HUES48 (cell line): ENCODE data around the gene TERT.

Experiments used
- H3K27ac ChIP-seq: one replicate; pipeline ENCODE4 v1.7.0; 2013; ENCODE audit warnings: low read depth, low read length, inconsistent platforms
- H3K27me3 ChIP-seq: 2 replicates; pipeline ENCODE4 v1.6.1; 2013; ENCODE audit warnings: mild to moderate bottlenecking, low read length; ENCODE audit not compliant: control insufficient read depth, insufficient read depth
- H3K36me3 ChIP-seq: 2 replicates; pipeline ENCODE4 v1.6.1; 2013; ENCODE audit warnings: low read length; ENCODE audit not compliant: control insufficient read depth, insufficient read depth
- H3K4me1 ChIP-seq: 2 replicates; pipeline ENCODE4 v1.6.1; 2013; ENCODE audit warnings: mild to moderate bottlenecking, low read length; ENCODE audit not compliant: control insufficient read depth, insufficient read depth
- H3K4me3 ChIP-seq: 2 replicates; pipeline ENCODE4 v1.5.1; 2013; ENCODE audit warnings: mild to moderate bottlenecking, low read depth, low read length
- H3K9ac ChIP-seq: 2 replicates; pipeline ENCODE4 v1.6.1; 2013; ENCODE audit warnings: mild to moderate bottlenecking, low read depth, low read length, moderate library complexity
- H3K9me3 ChIP-seq: 2 replicates; pipeline ENCODE4 v1.6.1; 2013; ENCODE audit warnings: low read length; ENCODE audit not compliant: control insufficient read depth, insufficient read depth

Gene TERT

DNA sequence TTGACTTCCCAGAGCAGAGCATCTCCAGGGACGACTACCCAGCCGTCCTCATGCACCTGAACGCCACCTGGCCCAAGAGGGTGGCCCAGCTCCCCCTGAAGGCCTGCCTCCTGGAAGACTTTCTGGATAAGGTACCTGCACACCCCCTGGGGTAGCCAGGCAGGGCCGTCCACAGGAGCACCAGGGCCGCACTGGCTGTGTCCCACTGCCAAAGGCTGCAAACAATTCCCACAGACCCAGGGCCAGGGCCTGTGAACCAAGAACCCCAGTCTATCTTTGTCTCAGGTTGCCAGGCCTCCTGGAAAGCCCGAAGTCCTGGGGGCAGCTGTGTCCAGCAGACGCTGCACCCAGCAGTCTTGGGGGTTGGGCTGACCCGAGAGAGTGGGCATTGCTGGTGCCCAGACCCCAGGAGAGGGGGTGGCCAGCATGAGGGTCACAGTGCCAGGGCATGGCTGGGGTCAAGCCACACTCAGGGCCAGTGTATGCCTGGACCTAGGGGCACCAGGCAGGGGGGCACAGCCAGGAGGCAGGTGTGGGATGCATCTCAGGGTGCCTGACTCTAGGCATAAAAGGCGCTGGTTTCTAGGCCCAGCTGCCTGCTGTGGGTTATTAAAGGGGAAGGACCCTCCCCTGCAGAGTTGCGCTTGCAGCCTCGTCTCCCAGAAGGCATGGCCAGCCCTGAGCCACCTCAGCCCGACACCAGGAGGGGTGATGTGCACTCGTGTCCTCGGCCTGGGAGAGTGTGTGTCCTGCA is 52.0 kb downstream of the TERT start:
- no peaks in the 10 kb centered on the region for H3K36me3 ChIP-seq
- H3K4me1 ChIP-seq = no peaks in the 10 kb centered on the region; the same call in 1 of the 2 replicates
- H3K9ac ChIP-seq = no peak overlapping the region
- no peak overlapping the region for H3K27ac ChIP-seq
- H3K9me3 ChIP-seq = no peaks in the 10 kb centered on the region
- no peaks in the 10 kb centered on the region for H3K27me3 ChIP-seq
- H3K4me3 ChIP-seq = no peak overlapping the region

GRCh38 chr5:1241509-1242080 is 53.3 kb downstream of the TERT start:
- H3K27me3 ChIP-seq = no peaks in the 10 kb centered on the region
- no peaks in the 10 kb centered on the region for H3K9me3 ChIP-seq
- H3K27ac ChIP-seq = no peak overlapping the region
- no peak overlapping the region for H3K4me3 ChIP-seq
- no peak overlapping the region for H3K9ac ChIP-seq
- H3K36me3 ChIP-seq = no peaks in the 10 kb centered on the region
- H3K4me1 ChIP-seq = no peaks in the 10 kb centered on the region; the same call in 1 of the 2 replicates

- Histone ChIP-seq H3K4me3 (no peak overlapping the region), H3K27ac (no peak overlapping the region), H3K9ac (no peak overlapping the region), H3K9me3 (no peaks in the 10 kb centered on the region), H3K36me3 (no peaks in the 10 kb centered on the region), H3K27me3 (no peaks in the 10 kb centered on the region), H3K4me1 (no peaks in the 10 kb centered on the region; the same call in 1 of the 2 replicates)
Observed at GRCh38 chr5:1240496-1241260, 54.2 kb downstream of the TERT start.

DNA sequence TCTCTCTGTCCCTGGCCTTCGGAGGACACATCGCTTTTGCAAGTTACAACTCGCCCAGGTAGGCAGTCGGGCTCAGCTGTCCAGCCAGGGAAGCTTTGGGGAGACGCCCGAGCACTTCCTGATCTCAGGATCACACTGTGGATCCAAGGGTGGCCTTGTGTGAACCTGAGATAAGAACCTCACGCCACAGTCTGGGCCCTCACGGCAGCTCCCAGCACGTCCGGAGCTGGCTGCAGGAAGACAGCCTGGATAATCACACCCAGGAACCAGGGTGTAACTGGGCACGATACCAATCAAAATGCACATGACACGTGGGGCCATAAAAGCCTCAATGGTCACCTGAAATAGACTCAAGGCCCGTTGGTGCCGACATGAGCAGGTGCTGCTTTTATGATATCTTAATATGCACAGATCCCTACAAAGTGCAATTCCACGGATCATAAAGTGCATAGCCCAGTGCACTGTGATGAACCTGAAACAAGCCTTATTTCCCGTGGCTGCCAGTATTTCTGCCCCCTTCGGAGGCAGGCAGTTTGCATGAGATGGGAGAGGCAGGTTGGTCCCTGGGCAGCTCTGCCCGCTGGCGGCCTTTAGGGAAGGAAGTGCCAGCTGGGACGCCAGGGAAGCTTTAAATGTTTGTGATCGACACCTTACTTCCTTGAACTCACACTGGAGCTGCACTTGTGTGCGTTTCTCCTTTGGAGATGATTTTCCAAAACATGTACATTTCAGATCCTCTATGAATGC is 55.2 kb downstream of the TERT start:
- H3K36me3 ChIP-seq = no peaks in the 10 kb centered on the region
- no peak overlapping the region for H3K4me3 ChIP-seq
- H3K9ac ChIP-seq = no peak overlapping the region
- H3K27ac ChIP-seq = no peak overlapping the region
- no peaks in the 10 kb centered on the region for H3K27me3 ChIP-seq
- no peaks in the 10 kb centered on the region; the same call in 1 of the 2 replicates for H3K9me3 ChIP-seq
- H3K4me1 ChIP-seq = no peaks in the 10 kb centered on the region; the same call in 1 of the 2 replicates

DNA sequence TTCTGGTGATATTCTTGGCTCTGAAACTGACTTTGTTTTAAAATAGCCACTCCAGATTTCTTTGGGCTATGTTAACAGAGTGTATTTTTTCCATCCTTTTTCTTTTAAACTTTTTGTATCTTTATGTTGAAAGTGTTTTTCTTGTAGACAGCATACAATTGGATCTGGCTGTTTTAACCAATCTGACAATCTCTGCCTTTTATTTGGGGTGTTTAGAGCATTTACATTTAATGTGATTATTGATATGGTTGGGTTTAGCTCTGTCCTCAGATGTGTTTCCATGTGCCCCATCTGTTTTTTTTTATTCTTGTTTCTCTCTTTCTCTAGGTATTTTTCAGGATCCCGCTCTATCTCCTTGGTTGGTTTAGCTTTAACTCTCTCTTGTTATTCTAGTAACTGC is 59.0 kb downstream of the TERT start:
- Histone ChIP-seq H3K36me3 (no peaks in the 10 kb centered on the region), H3K4me1 (no peaks in the 10 kb centered on the region), H3K27me3 (no peaks in the 10 kb centered on the region), H3K9ac (no peak overlapping the region), H3K9me3 (no peaks in the 10 kb centered on the region; the same call in 1 of the 2 replicates), H3K27ac (no peak overlapping the region), H3K4me3 (no peak overlapping the region)

DNA sequence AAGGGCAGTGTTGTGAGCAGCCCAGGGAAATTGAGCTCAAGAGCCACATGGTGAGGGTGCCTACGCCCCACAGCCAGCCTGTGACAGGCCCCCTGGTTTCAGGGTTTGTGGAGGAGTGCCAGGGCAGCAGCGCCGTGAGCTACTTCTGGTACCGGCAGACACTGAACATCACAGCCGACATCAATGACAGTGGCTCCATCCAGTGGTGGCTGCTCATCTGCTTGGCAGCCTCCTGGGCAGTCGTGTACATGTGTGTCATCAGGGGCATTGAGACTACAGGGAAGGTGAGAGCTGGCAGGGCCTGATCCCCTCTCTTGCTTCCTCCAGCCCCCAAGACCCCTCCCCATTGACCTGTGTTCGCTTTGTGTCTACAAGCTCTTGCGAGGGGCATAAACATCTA is 59.5 kb downstream of the TERT start:
- H3K9me3 ChIP-seq = no peaks in the 10 kb centered on the region; the same call in 1 of the 2 replicates
- no peak overlapping the region for H3K9ac ChIP-seq
- H3K27me3 ChIP-seq = no peaks in the 10 kb centered on the region
- H3K36me3 ChIP-seq = no peaks in the 10 kb centered on the region
- H3K27ac ChIP-seq = no peak overlapping the region
- no peaks in the 10 kb centered on the region for H3K4me1 ChIP-seq
- no peak overlapping the region for H3K4me3 ChIP-seq

GRCh38 chr5:1232780-1233179 is 62.1 kb downstream of the TERT start:
- no peaks in the 10 kb centered on the region for H3K36me3 ChIP-seq
- no peaks in the 10 kb centered on the region for H3K27me3 ChIP-seq
- no peaks in the 10 kb centered on the region; the same call in 1 of the 2 replicates for H3K9me3 ChIP-seq
- no peak overlapping the region for H3K27ac ChIP-seq
- H3K4me3 ChIP-seq = no peak overlapping the region
- no peaks in the 10 kb centered on the region for H3K4me1 ChIP-seq
- no peak overlapping the region for H3K9ac ChIP-seq

DNA sequence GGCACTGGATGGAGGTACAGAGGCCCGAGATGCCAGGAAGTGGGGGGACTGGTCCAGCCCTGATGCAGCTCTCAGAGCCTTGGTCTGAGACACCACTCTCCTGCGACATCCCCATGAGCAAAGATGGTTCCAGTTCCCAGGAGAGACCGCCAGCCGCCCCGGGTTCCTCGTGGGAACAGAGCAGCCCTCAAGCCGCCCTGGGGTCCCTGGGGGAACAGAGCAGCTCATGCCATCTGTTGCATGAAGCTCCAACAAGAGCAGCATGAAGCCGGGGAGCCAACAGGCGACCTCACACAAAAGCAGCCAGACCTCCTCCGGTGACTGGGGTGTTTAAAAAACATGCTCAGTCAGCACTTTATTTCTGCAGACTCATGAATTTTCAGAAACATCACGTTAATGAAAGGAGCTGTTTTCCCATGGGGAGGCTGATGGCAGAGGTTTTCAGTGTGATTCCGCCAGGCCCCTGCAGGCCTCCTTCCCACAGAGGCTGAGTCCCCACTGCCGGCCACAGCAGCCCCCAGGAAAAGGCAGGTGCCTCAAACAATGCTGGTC is 63.4 kb downstream of the TERT start:
- H3K27ac ChIP-seq = no peak overlapping the region
- H3K27me3 ChIP-seq = no peaks in the 10 kb centered on the region
- H3K9ac ChIP-seq = no peak overlapping the region
- H3K4me1 ChIP-seq = no peaks in the 10 kb centered on the region
- H3K9me3 ChIP-seq = no peaks in the 10 kb centered on the region; the same call in 1 of the 2 replicates
- H3K36me3 ChIP-seq = no peaks in the 10 kb centered on the region
- H3K4me3 ChIP-seq = no peak overlapping the region

DNA sequence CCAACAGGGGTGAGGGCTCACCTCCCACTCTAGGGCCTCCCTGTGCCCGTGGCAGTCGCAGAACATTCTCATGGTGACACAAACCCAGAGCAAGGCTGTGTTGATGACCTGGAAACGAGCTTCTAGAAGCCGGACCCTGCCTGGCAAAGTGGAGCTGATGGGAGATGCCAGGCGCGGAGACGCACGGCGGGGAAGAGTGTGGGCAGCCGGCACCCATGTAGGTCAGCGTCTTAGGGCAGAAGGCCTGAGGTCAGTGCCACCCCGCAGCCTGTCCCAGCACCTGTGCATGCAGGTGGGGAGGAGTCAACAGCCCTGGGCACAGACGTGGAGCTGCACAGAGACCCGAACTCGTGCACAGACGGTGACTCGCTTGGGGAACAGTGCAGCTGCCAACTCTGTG is 64.3 kb downstream of the TERT start:
- H3K9me3 ChIP-seq = no peaks in the 10 kb centered on the region; the same call in 1 of the 2 replicates
- no peak overlapping the region for H3K4me3 ChIP-seq
- H3K4me1 ChIP-seq = no peaks in the 10 kb centered on the region
- H3K9ac ChIP-seq = no peak overlapping the region
- no peak overlapping the region for H3K27ac ChIP-seq
- H3K27me3 ChIP-seq = no peaks in the 10 kb centered on the region
- H3K36me3 ChIP-seq = no peaks in the 10 kb centered on the region

- H3K9me3 ChIP-seq = no peaks in the 10 kb centered on the region; the same call in 1 of the 2 replicates
- no peaks in the 10 kb centered on the region for H3K36me3 ChIP-seq
- H3K9ac ChIP-seq = no peak overlapping the region
- no peaks in the 10 kb centered on the region for H3K27me3 ChIP-seq
- no peak overlapping the region for H3K4me3 ChIP-seq
- H3K4me1 ChIP-seq = no peaks in the 10 kb centered on the region
- H3K27ac ChIP-seq = no peak overlapping the region
Observed at GRCh38 chr5:1229822-1230221, 65.0 kb downstream of the TERT start.
